GM23248 (cell line): ENCODE results near the gene HIGD2A. TPM values are rescaled to one million over a fixed set of nuclear protein-coding genes. Genes with fewer than 3 reads are reported as not detected.

ENCODE experiments used
- DNase-seq: peaks from one replicate; pipeline ENCODE4 v3.0.0-alpha.2; 2015
- H2AFZ ChIP-seq: fragments of 200-600 bp; sonication (generic); 2 replicates; pipeline ENCODE4 v1.6.1; 2016; ENCODE audit warnings: antibody characterized with exemption
- H3F3A ChIP-seq: fragments of 200-600 bp; sonication (generic); 2 replicates; pipeline ENCODE4 v1.6.1; 2016; ENCODE audit warnings: mild to moderate bottlenecking, antibody characterized with exemption, mixed run types; ENCODE audit not compliant: insufficient read depth
- H3K27ac ChIP-seq: fragments of 200-600 bp; sonication (generic); 2 replicates; pipeline ENCODE4 v1.5.1; 2016; ENCODE audit warnings: mild to moderate bottlenecking
- H3K27me3 ChIP-seq: fragments of 200-600 bp; sonication (generic); replicated peaks from 2 replicates; pipeline ENCODE4 v1.6.1; 2016; ENCODE audit warnings: mild to moderate bottlenecking; ENCODE audit not compliant: insufficient read depth
- H3K36me3 ChIP-seq: fragments of 200-600 bp; sonication (generic); 2 replicates; pipeline ENCODE4 v1.6.1; 2016; ENCODE audit warnings: low read depth, mild to moderate bottlenecking
- H3K4me1 ChIP-seq: fragments of 200-600 bp; sonication (generic); 2 replicates; pipeline ENCODE4 v1.6.1; 2016; ENCODE audit warnings: mild to moderate bottlenecking; ENCODE audit not compliant: insufficient read depth
- H3K4me2 ChIP-seq: fragments of 200-600 bp; sonication (generic); one replicate; pipeline ENCODE4 v1.6.1; 2016; ENCODE audit warnings: mild to moderate bottlenecking; ENCODE audit not compliant: unreplicated experiment
- H3K4me3 ChIP-seq: fragments of 200-600 bp; sonication (generic); 2 replicates; pipeline ENCODE4 v1.5.1; 2016; ENCODE audit warnings: mild to moderate bottlenecking
- H3K79me2 ChIP-seq: fragments of 200-600 bp; sonication (generic); 2 replicates; pipeline ENCODE4 v1.6.1; 2016; ENCODE audit warnings: mild to moderate bottlenecking; ENCODE audit not compliant: insufficient read depth
- H3K9ac ChIP-seq: fragments of 200-600 bp; sonication (generic); 2 replicates; pipeline ENCODE4 v1.6.1; 2016; ENCODE audit warnings: mild to moderate bottlenecking
- H3K9me2 ChIP-seq: fragments of 200-600 bp; sonication (generic); 2 replicates; pipeline ENCODE4 v1.6.1; 2016; ENCODE audit warnings: mixed run types, mild to moderate bottlenecking, moderate library complexity; ENCODE audit not compliant: insufficient read depth
- H3K9me3 ChIP-seq: fragments of 200-600 bp; sonication (generic); one replicate; pipeline ENCODE4 v1.6.1; 2017; ENCODE audit warnings: low read depth
- H4K20me1 ChIP-seq: fragments of 200-600 bp; sonication (generic); 2 replicates; pipeline ENCODE4 v1.6.0; 2016; ENCODE audit not compliant: insufficient read depth
- EZH2 ChIP-seq: fragments of 200-600 bp; sonication (generic); IDR thresholded peaks from 2 replicates; pipeline ENCODE4 v1.6.1; 2018; ENCODE audit warnings: antibody characterized with exemption, mild to moderate bottlenecking; ENCODE audit not compliant: insufficient read depth, poor library complexity, severe bottlenecking
- EZH2phosphoT487 ChIP-seq: fragments of 200-600 bp; sonication (generic); IDR thresholded peaks from 2 replicates; pipeline ENCODE4 v1.6.1; 2018; ENCODE audit warnings: antibody characterized with exemption, moderate library complexity, mild to moderate bottlenecking, low read depth; ENCODE audit not compliant: insufficient read depth
- WGBS, 2 experiments: methylation state at CpG; one replicate each; pipeline ENCODE4 v1.1.6; 2015 to 2017; ENCODE audit warnings: low lambda C conversion rate in 2 of 2, low coverage in 1 of 2; ENCODE audit errors: missing lambda C conversion rate in 2 of 2; 5-methylcytosine and 5-hydroxymethylcytosine counted together
- in situ Hi-C: fragments of 300-500 bp; cut with MboI; formaldehyde crosslinking; loops from 2 replicates; pipeline ENCODE4 v1.15.0; 2020
- polyA plus RNA-seq: library from polyadenylated mRNA; unstranded; fragments of >200 nt; fragmentation: Nextera tagmentation; extraction: Ambion mirVana; gene quantifications from 2 replicates; pipeline ENCODE4 v1.2.1, GENCODE V29; 2016
- total RNA-seq: library from RNA; depleted of rRNA; stranded (reverse); fragments of >200 nt; shearing (Covaris generic); gene quantifications from 2 replicates; pipeline ENCODE4 v1.2.3, GENCODE V29; 2014

The HIGD2A gene
- total and polyA plus RNA-seq, 2 experiments from 2014 or later = 72.1 to 117 TPM

GRCh38 chr5:176400382-176401156 is 12.0 kb downstream of the HIGD2A start:
- H3K9me3 ChIP-seq = no peaks in the 10 kb centered on the region
- 61 to 62% methylated on average over 17 of the region's 17 CpGs for WGBS, 2 experiments
- H3K9me2 ChIP-seq = no peaks in the 10 kb centered on the region
- no peaks in the 10 kb centered on the region for H3K27me3 ChIP-seq
- H3K4me3 ChIP-seq = no peak overlapping the region
- H3K36me3 ChIP-seq = no peaks in the 10 kb centered on the region
- no peak overlapping the region for H3K9ac ChIP-seq
- H2AFZ ChIP-seq = no peak overlapping the region
- TF ChIP-seq EZH2phosphoT487 = no peak
- TF ChIP-seq EZH2 = no peak
- no peaks in the 10 kb centered on the region for H3K4me1 ChIP-seq
- H3K79me2 ChIP-seq = 0 out of 2 replicates have a peak, but pooled peaks cover 8% of the 10 kb centered on the region
- no peak overlapping the region for H3K27ac ChIP-seq
- H3F3A ChIP-seq = no peaks in the 10 kb centered on the region
- H3K4me2 ChIP-seq = no peak overlapping the region
- no peak for DNase-seq
- in situ Hi-C loops = no loop called here
- no peaks in the 10 kb centered on the region for H4K20me1 ChIP-seq

GRCh38 chr5:176401281-176402205 is 13.0 kb downstream of the HIGD2A start:
- Histone ChIP-seq H2AFZ (no peak overlapping the region), H4K20me1 (no peaks in the 10 kb centered on the region), H3K4me1 (no peaks in the 10 kb centered on the region), H3F3A (no peaks in the 10 kb centered on the region), H3K9me2 (no peaks in the 10 kb centered on the region), H3K27ac (no peak overlapping the region), H3K9ac (no peak overlapping the region), H3K9me3 (no peaks in the 10 kb centered on the region), H3K79me2 (0 out of 2 replicates have a peak, but pooled peaks cover 8% of the 10 kb centered on the region), H3K4me2 (no peak overlapping the region), H3K4me3 (no peak overlapping the region), H3K36me3 (no peaks in the 10 kb centered on the region), H3K27me3 (no peaks in the 10 kb centered on the region)
- DNase-seq = no peak
- WGBS, 2 experiments = 77 to 80% methylated on average over 22 of the region's 22 CpGs
- TF ChIP-seq EZH2phosphoT487 = no peak
- no peak for TF ChIP-seq EZH2
- in situ Hi-C loops = no loop called here

- Histone ChIP-seq H3K27me3 (no peaks in the 10 kb centered on the region), H3K9me3 (no peaks in the 10 kb centered on the region), H3F3A (no peaks in the 10 kb centered on the region), H3K27ac (no peak overlapping the region), H3K4me2 (no peak overlapping the region), H3K4me1 (no peaks in the 10 kb centered on the region), H3K4me3 (no peak overlapping the region), H4K20me1 (no peaks in the 10 kb centered on the region), H3K9me2 (no peaks in the 10 kb centered on the region), H2AFZ (no peak overlapping the region), H3K36me3 (peaks cover 3% of the 10 kb centered on the region; the same call in 1 of the 2 replicates), H3K79me2 (peaks cover 15% of the 10 kb centered on the region), H3K9ac (no peak overlapping the region)
- no peak for DNase-seq
- in situ Hi-C loops = no loop called here
- WGBS, 2 experiments = 90 to 92% methylated on average over 20 of the region's 20 CpGs
- TF ChIP-seq EZH2 (no peak), EZH2phosphoT487 (no peak)
Observed at GRCh38 chr5:176405656-176406435, 17.3 kb downstream of the HIGD2A start.
